Lower leg skin (tissue), 4 donors: ENCODE data around the gene NCAM2. TPM values are rescaled to one million over a fixed set of nuclear protein-coding genes. Genes with fewer than 3 reads are reported as not detected.

ENCODE experiments used
- DNase-seq, 2 donors: peaks; one replicate each; pipeline ENCODE4 v3.0.0-alpha.2; 2019; ENCODE audit warnings: low spot score in 2 of 2
- H3K4me3 ChIP-seq: fragments of 200-600 bp; sonication (generic); 2 replicates; pipeline ENCODE4 v1.5.1; 2017; ENCODE audit warnings: mild to moderate bottlenecking, low read depth; ENCODE audit not compliant: poor library complexity, severe bottlenecking
- POLR2A ChIP-seq, 2 donors: fragments of 450-650 bp; IDR thresholded peaks; one replicate each; pipeline ENCODE4 v1.6.1; 2016 to 2017; ENCODE audit warnings: antibody characterized with exemption in 2 of 2, mild to moderate bottlenecking in 1 of 2, moderate library complexity in 1 of 2
- WGBS, 2 donors: methylation state at CpG; one replicate each; pipeline ENCODE4 v1.1.5; 2018; 5-methylcytosine and 5-hydroxymethylcytosine counted together
- intact Hi-C: fragments of 100-400 bp; cut with DNase I; formaldehyde crosslinking; loops from one replicate; pipeline ENCODE4 v1.15.0; 2023; ENCODE audit warnings: low total_unique reads
- total RNA-seq, 4 donors: library from RNA; depleted of rRNA; stranded (reverse); fragments of >200 nt; gene quantifications; one replicate each; pipeline ENCODE4 v1.1.0, GENCODE V29; 2016
- TF ChIP-seq, protein P1 (sequence below), 3 donors: fragments of 450-650 bp; IDR thresholded peaks; one replicate each; pipeline ENCODE4 v1.5.1; 2016; ENCODE audit warnings: antibody characterized with exemption in 3 of 3, mild to moderate bottlenecking in 3 of 3, moderate library complexity in 2 of 3

NCAM2 gene
- total RNA-seq, 4 donors from 2014 or later = 0.61 to 3.2 (median 0.91) TPM

DNA sequence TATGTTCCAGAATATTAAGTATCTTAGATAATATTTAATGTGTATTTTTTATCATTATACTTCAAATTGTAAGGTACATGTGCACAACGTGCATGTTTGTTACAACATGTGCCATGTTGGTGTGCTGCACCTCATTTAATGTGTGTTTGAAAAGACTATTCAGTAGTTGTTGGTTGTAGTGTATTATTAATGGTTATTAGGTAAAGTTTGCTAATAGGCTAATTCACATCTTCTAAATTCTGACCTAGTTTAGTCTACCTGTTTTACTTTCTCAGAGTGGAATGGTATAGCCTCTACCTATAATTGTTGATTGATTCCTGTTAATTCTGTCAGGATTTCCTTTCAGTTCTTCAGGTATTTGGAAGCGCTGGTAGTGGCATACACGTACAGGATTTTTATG lies 153.0 kb downstream of the NCAM2 start:
- no peak for DNase-seq
- TF ChIP-seq, protein P1, sequence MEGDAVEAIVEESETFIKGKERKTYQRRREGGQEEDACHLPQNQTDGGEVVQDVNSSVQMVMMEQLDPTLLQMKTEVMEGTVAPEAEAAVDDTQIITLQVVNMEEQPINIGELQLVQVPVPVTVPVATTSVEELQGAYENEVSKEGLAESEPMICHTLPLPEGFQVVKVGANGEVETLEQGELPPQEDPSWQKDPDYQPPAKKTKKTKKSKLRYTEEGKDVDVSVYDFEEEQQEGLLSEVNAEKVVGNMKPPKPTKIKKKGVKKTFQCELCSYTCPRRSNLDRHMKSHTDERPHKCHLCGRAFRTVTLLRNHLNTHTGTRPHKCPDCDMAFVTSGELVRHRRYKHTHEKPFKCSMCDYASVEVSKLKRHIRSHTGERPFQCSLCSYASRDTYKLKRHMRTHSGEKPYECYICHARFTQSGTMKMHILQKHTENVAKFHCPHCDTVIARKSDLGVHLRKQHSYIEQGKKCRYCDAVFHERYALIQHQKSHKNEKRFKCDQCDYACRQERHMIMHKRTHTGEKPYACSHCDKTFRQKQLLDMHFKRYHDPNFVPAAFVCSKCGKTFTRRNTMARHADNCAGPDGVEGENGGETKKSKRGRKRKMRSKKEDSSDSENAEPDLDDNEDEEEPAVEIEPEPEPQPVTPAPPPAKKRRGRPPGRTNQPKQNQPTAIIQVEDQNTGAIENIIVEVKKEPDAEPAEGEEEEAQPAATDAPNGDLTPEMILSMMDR (IDR thresholded peaks at IDR 0.05) = no peak
- no peak for TF ChIP-seq POLR2A (IDR thresholded peaks at IDR 0.05)
- WGBS, 2 donors = 89% methylated on average over 3 of the region's 3 CpGs
- intact Hi-C loops = no loop called here
- no peak overlapping the region for H3K4me3 ChIP-seq

- intact Hi-C loops = no loop called here
- no peak overlapping the region for H3K4me3 ChIP-seq
- no peak for DNase-seq
- TF ChIP-seq, protein P1 (IDR thresholded peaks at IDR 0.05) = no peak
- TF ChIP-seq POLR2A (IDR thresholded peaks at IDR 0.05) = no peak
These were observed 158.2 kb downstream of the NCAM2 start for GRCh38 chr21:21156397-21156796.

DNA sequence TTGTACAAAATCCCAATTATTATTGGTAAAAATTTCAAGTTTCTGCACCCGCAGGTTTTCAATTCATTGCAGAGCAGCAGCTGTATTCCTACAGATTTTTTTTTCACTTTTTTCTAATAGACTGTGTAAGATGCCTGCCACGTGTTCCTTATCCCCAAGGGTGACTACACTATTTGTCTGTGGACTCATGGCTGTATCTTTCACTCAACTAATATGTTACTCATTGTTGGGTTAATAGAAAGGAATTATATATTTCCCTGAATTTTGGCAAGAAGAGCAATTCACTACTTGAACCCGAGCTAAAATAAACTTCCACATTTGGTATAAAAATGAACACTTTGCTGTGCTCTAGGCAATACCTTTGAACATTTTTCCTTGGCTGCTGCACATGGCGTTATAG lies 158.7 kb downstream of the NCAM2 start:
- H3K4me3 ChIP-seq = no peak overlapping the region
- 38 to 48% methylated on average over 4 of the region's 4 CpGs for WGBS, 2 donors
- DNase-seq = no peak
- intact Hi-C loops = no loop called here
- no peak for TF ChIP-seq POLR2A (IDR thresholded peaks at IDR 0.05)
- TF ChIP-seq, protein P1 (IDR thresholded peaks at IDR 0.05) = no peak

GRCh38 chr21:21158376-21158918 lies 160.2 kb downstream of the NCAM2 start:
- TF ChIP-seq, protein P1 (IDR thresholded peaks at IDR 0.05) = no peak
- no peak for TF ChIP-seq POLR2A (IDR thresholded peaks at IDR 0.05)
- H3K4me3 ChIP-seq = no peak overlapping the region
- WGBS, 2 donors = 93 to 95% methylated on average over 12 of the region's 12 CpGs
- intact Hi-C loops = no loop called here
- no peak for DNase-seq

DNA sequence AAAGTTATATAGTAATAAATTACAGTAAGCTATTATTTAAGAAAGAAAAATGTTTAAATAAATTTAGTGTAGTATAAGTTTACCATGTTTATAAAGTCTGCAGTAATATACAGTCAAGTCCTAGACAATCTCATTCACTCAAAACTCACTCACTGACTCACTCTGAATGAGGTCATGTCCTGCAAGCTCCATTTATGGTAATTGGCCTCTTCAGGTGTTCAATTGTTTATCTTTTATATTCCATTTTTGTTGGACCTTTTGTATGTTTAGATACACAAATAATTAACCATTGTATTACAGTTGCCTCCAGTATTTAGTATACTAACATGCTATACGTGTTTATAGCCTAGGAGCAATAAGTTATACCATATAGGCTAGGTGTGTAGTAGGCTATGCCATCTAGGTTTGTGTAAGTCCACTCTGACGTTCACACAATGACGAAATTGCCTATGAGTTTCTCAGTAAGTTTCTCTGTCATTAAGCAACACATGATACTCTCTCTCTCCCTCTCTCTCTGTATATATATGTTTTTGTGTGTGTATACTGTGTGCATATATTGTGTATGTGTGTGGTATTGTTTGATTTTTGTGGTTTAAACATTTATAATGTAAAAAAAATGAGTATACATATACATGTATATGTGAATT lies 161.2 kb downstream of the NCAM2 start:
- 84 to 85% methylated on average over 3 of the region's 3 CpGs for WGBS, 2 donors
- H3K4me3 ChIP-seq = no peak overlapping the region
- TF ChIP-seq POLR2A (IDR thresholded peaks at IDR 0.05) = no peak
- TF ChIP-seq, protein P1 (IDR thresholded peaks at IDR 0.05) = no peak
- intact Hi-C loops = no loop called here
- no peak for DNase-seq

GRCh38 chr21:21162786-21163185 lies 164.6 kb downstream of the NCAM2 start:
- no peak overlapping the region for H3K4me3 ChIP-seq
- 54 to 65% methylated on average over 4 of the region's 4 CpGs for WGBS, 2 donors
- intact Hi-C loops = no loop called here
- TF ChIP-seq, protein P1 (IDR thresholded peaks at IDR 0.05) = no peak
- TF ChIP-seq POLR2A (IDR thresholded peaks at IDR 0.05) = no peak
- DNase-seq = no peak
